Activated naive CD8-positive, alpha-beta T cell treated with anti-CD3 and anti-CD28 coated beads, Interleukin-2, amount 50 U/mL, for 16 hours (primary cell): ENCODE measurements around the gene STPG1.

Experiments used
- DNase-seq: peaks from one replicate; pipeline ENCODE4 v3.0.0-alpha.2; 2020; ENCODE audit warnings: low read depth, low spot score

STPG1 gene

DNA sequence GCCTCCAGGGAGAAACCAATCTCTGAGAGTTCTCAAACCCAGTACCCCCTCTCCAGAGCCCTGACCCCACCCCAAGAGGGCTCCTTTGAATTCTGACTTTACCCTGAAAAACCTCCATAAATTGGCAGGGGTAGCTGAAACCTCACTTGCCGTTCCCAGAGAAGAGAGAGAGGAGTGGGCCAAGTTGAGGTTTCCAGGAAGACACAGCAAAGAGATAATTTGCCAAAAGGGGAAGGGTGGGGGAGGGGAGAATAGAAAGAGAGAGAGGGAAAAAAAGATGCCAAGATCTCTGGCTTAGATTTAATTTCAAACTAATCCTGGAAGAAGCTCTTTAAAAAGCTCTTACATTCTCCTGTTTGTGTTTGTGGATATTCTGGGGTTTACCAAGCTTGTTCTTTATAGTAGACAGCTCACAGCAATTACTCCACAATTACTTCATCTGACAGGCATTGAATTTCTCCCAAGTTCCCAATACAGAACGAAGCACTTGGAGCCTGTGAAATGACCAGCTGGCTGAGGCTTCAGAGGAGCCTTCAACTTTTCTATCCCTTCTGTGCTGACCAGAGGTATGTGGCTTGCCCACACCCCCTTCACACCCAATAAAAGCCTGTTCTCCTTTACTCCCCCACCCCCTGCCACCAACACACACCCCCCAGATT, 95.5 kb downstream of the STPG1 start:
- DNase-seq, result no peak

DNA sequence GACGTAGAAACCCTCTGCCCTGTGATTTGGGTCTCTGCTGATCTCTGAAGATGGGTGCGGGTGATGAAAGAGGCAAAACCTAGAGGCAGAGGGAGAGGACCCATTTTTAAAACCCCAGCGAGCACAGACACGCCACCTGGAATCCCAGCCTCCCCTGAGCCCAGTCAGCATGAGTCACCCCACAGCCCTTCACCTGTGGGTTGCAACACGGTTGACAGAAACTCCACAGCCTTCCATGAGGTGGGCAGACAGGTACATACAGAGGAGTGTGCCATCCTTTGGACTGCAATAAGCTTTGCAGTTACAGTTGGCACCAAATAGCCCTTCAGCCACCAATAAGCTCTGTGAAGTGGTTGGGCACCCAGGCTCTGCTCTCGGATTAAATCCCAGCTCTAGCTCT, 96.5 kb downstream of the STPG1 start:
- DNase-seq, result no peak

DNA sequence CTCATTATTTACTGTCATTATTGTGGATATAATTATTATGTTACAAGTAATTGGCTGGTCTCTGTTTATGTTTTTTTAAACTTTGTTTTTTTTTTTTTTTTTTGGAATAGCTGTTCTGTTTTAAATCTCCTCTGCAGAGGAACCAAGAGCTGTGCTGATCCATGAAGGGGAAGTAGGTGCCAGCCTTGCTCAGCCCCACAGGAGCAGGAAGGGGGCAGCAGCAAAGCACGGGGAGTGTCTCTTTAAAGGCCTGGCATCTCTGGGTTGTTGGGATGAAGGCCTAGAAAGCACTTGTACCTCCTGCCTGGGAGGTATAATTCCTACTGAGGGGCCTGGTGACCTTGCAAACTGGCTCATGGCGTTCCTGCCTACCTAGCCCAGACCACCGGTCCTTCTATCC, 96.9 kb downstream of the STPG1 start:
- no peak for DNase-seq

DNA sequence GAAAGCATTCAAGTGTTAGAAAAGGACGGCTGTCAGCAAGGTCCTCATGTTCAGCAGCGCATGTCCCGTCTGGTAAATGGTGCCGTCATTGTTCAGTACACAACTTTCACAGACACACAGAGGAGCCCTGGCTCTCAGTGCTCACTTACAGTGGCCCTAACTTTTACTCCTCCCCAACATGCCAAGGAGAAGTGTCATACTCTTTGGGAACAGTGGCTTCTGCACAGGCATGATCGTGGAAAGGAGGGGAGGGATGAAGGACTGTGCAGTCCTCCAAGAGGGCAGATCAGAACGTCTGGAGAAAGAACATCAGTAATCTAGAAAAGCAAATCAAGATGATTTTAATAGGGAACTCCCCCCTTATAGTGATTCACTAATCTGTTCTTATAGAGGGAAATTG, 98.2 kb downstream of the STPG1 start:
- no peak for DNase-seq

DNA sequence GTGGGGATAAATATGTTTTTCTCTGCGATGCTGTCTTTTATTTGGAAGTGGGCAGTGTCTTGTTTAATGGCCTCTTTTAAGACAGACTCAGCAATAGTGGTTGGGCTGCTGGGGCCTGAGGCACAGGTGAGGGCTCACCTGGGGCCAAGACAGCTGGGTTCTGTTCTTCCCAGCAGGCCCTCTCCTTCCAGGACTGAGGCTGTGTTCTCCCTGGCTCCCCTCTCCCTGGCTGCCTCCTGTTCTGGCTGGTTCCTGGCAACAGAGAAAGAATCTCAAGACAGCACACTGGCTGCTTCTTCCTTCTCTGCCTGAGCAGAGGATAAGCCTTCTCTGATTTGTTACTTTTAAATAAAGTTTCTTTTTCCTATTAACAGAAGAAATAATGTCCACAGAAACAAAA, 101.8 kb downstream of the STPG1 start:
- no peak for DNase-seq

DNA sequence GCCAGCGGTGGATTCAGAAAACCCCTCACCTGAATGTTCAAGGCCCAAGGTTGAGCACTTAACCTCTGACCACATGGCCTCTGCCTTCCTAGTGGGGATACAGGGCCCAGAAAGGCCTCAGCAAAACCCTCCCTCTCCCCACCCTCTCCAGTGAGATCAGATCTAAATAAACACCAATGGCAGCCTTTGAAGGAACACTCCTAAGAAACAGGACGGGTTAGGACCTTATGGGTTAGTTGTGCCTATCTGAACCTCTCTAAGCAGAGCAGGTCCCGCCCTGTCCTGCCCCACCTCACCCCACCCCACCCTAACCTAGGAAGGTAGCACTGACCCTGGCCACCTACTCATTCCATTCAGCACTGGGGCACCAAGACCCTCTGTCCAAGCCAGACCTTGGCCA, 102.3 kb downstream of the STPG1 start:
- no peak for DNase-seq

DNA sequence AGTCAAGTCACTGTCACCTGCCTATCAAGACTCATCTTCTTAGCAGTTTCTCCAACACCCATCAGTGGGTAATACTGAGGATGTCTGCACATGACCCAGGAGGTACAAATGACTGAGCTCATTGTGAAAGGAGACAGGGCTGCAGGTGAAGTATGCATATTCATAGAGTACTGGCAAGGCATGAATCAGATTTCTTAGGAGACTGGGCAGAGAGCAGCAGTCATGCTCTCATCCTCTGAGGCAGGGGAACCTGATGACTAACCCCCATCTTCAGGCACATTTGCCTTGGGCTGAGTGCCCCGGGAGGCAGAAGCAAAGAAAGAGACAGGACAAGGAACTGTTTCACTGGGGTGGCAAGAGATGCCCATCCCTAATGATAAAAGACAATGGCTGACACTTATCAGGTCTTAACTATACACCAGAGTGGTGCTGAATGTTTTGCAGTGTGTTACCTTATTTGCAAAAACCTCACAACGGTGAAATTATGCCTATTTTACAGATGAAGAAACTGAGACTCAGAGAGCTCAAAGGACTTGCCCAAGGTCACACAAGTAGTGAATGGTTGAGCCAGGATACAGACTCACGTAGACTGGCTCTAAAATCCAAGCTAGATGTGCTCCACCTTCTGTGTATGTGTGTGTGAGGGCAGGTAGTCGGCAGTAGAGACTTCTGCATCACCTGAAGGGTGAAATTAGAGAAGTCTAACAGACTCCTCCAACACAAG, 103.7 kb downstream of the STPG1 start:
- DNase-seq, result no peak

DNA sequence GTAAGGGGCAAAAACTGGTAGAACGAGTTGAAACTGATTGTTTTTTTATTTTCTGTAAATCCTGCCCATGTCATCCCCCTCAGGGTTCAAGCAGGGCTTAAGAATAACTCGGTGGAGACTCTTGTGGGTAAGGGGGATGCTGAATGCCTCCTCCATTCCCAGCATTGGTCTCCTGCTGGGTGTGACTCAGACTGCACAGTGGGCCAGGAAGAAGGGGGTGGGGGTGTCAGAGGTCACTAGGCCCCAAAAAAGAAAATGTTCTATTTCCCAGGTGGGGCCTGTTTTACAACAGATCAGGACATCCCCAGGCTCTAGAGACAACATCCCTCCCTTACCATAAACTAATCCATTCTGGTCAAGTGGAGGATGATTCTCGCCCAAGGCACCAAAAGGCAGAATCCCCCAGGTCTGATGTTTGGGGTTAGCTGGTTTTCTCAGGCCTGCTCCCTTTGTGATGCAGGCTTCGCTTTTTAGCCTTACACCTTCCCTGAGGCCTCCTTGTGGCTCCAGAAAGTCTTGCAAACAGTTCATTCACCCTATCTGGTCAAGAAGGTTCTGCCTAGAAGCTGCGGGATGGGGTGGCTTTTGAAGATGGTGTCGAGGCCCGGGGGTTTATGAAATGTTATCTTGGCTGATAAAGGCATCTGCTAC, 105.1 kb downstream of the STPG1 start:
- no peak for DNase-seq
